Small intestine (tissue), 7 donors: ENCODE measurements around the gene TCF7. TPM values are rescaled to one million over a fixed set of nuclear protein-coding genes. Genes with fewer than 3 reads are reported as not detected.
A peak's percentile ranks its signal among the peaks of the same experiment; 100 is the strongest.

Source experiments
- DNase-seq, 2 donors: peaks; one replicate each; pipeline versions ENCODE4 v3.0.0 to v3.0.0-alpha.2; 2013
- FAIRE-seq: peaks from 2 replicates; lab custom pipeline; 2012; peaks lifted over from hg19 to GRCh38; lab: Jason Lieb, UNC
- H3K27ac ChIP-seq, 3 donors: one replicate each; pipeline ENCODE4 v1.5.1; 2013; ENCODE audit warnings: low read length in 2 of 3, mild to moderate bottlenecking in 2 of 3, control low read depth in 1 of 3, inconsistent platforms in 1 of 3, low read depth in 1 of 3, moderate library complexity in 1 of 3
- H3K27me3 ChIP-seq, 3 donors: one replicate each; pipeline ENCODE4 v1.6.1; 2013; ENCODE audit warnings: low read length in 3 of 3, inconsistent platforms in 1 of 3; ENCODE audit not compliant: control insufficient read depth in 3 of 3, insufficient read depth in 3 of 3
- H3K36me3 ChIP-seq, 3 donors: one replicate each; pipeline ENCODE4 v1.6.1; 2013; ENCODE audit warnings: low read length in 3 of 3, inconsistent platforms in 1 of 3, low read depth in 1 of 3, mild to moderate bottlenecking in 1 of 3, moderate library complexity in 1 of 3; ENCODE audit not compliant: control insufficient read depth in 3 of 3, insufficient read depth in 2 of 3
- H3K4me1 ChIP-seq, 3 donors: one replicate each; pipeline ENCODE4 v1.6.1; 2013; ENCODE audit warnings: low read length in 2 of 3, inconsistent platforms in 1 of 3, low read depth in 1 of 3, mild to moderate bottlenecking in 1 of 3, moderate library complexity in 1 of 3; ENCODE audit not compliant: control insufficient read depth in 3 of 3, insufficient read depth in 2 of 3
- H3K4me3 ChIP-seq, 3 donors: one replicate each; pipeline ENCODE4 v1.5.1; 2013; ENCODE audit warnings: low read length in 3 of 3, control low read depth in 1 of 3, inconsistent platforms in 1 of 3, low read depth in 1 of 3, mild to moderate bottlenecking in 1 of 3, moderate library complexity in 1 of 3
- H3K9me3 ChIP-seq, 2 donors: one replicate each; pipeline ENCODE4 v1.6.1; 2013; ENCODE audit warnings: low read depth in 1 of 2, low read length in 1 of 2; ENCODE audit not compliant: control insufficient read depth in 2 of 2, insufficient read depth in 1 of 2
- WGBS, 3 donors: extraction: QIAGEN DNeasy Blood & Tissue Kit; methylation state at CpG; one replicate each; pipeline ENCODE4 v1.1.7; 2013; 5-methylcytosine and 5-hydroxymethylcytosine counted together
- polyA plus RNA-seq, 4 donors: library from polyadenylated mRNA; stranded (reverse) in 3 of 4; unstranded in 1 of 4; fragments of 200-250 nt in 3 of 4; fragments of 120-200 nt in 1 of 4; gene quantifications; one replicate each; pipeline versions ENCODE4 v1.2.1 to v1.2.3, GENCODE V29; 2013
- donor health status: healthy with polysubstance abuse.
- donor health status: control.
- donor health status: control.
- donor health status: Bipolar disorder and iron deficiency.
- donor health status: healthy.

The TCF7 gene
- polyA plus RNA-seq, 4 donors: 9.7 to 13.3 (median 11.4) TPM

GRCh38 chr5:134095293-134095692 is 19.2 kb upstream of the TCF7 start:
- no peaks in the 10 kb centered on the region for H3K27me3 ChIP-seq
- H3K36me3 ChIP-seq: no peaks in the 10 kb centered on the region
- H3K4me3 ChIP-seq: no peak overlapping the region
- WGBS, 3 donors: 66 to 78% (median 76%) methylated on average over 3 of the region's 3 CpGs
- H3K27ac ChIP-seq: no peak overlapping the region
- H3K9me3 ChIP-seq: no peaks in the 10 kb centered on the region
- H3K4me1 ChIP-seq: peaks cover 13 to 73% (median 23%) of the 10 kb centered on the region in 3 donors
- FAIRE-seq: no peak
- DNase-seq: no peak

- Histone ChIP-seq H3K9me3 (no peaks in the 10 kb centered on the region), H3K27me3 (no peaks in the 10 kb centered on the region), H3K27ac (no peak overlapping the region), H3K4me3 (no peak overlapping the region), H3K4me1 (peaks cover 8 to 77% (median 20%) of the 10 kb centered on the region in 3 donors), H3K36me3 (no peaks in the 10 kb centered on the region)
- FAIRE-seq: no peak
- 71 to 95% (median 85%) methylated on average over 14 to 15 of the region's 15 CpGs for WGBS, 3 donors
- DNase-seq: no peak
Observed at GRCh38 chr5:134095887-134096589, 18.4 kb upstream of the TCF7 start.

- DNase-seq (no peak), FAIRE-seq (no peak)
- peak overlapping the region in 1 of 3 donors; percentile 32 for H3K27ac ChIP-seq
- H3K36me3 ChIP-seq: no peaks in the 10 kb centered on the region
- H3K4me1 ChIP-seq: peaks cover 3 to 69% (median 17%) of the 10 kb centered on the region in 3 donors
- no peaks in the 10 kb centered on the region for H3K9me3 ChIP-seq
- WGBS, 3 donors: 78 to 88% (median 86%) methylated on average over 7 of the region's 7 CpGs
- no peak overlapping the region for H3K4me3 ChIP-seq
- H3K27me3 ChIP-seq: no peaks in the 10 kb centered on the region
Observed at GRCh38 chr5:134097211-134097749, 17.2 kb upstream of the TCF7 start.

GRCh38 chr5:134098690-134099089 is 15.8 kb upstream of the TCF7 start:
- no peak for FAIRE-seq
- H3K9me3 ChIP-seq: no peaks in the 10 kb centered on the region
- peak; percentile 87 to 94 for DNase-seq
- H3K27ac ChIP-seq: peak overlapping the region in 2 of 3 donors; percentile 77 to 83
- H3K4me1 ChIP-seq: peaks cover 0 to 62% (median 11%) of the 10 kb centered on the region in 3 donors
- no peaks in the 10 kb centered on the region for H3K36me3 ChIP-seq
- no peaks in the 10 kb centered on the region for H3K27me3 ChIP-seq
- WGBS, 3 donors: 48 to 78% (median 68%) methylated on average over 5 of the region's 5 CpGs
- H3K4me3 ChIP-seq: no peak overlapping the region

- no peak overlapping the region for H3K4me3 ChIP-seq
- DNase-seq (peak in 1 of 2 donors; percentile 46), FAIRE-seq (no peak)
- peaks cover 0 to 60% (median 11%) of the 10 kb centered on the region in 3 donors for H3K4me1 ChIP-seq
- no peaks in the 10 kb centered on the region for H3K27me3 ChIP-seq
- H3K27ac ChIP-seq: peak overlapping the region; percentile 52 to 83 (median 77)
- no peaks in the 10 kb centered on the region for H3K9me3 ChIP-seq
- H3K36me3 ChIP-seq: no peaks in the 10 kb centered on the region
- 58 to 65% (median 59%) methylated on average over 11 of the region's 11 CpGs for WGBS, 3 donors
Observed at GRCh38 chr5:134099288-134099872, 15.1 kb upstream of the TCF7 start.

- WGBS, 3 donors: 85 to 88% (median 87%) methylated on average over 2 of the region's 2 CpGs
- DNase-seq (no peak), FAIRE-seq (no peak)
- H3K27me3 ChIP-seq: no peaks in the 10 kb centered on the region
- H3K4me1 ChIP-seq: peaks cover 0 to 60% (median 11%) of the 10 kb centered on the region in 3 donors
- H3K27ac ChIP-seq: peak overlapping the region; percentile 52 to 83 (median 77)
- no peaks in the 10 kb centered on the region for H3K36me3 ChIP-seq
- no peak overlapping the region for H3K4me3 ChIP-seq
- no peaks in the 10 kb centered on the region for H3K9me3 ChIP-seq
Observed at GRCh38 chr5:134099939-134100282, 14.6 kb upstream of the TCF7 start.

- FAIRE-seq (no peak), DNase-seq (peak; percentile 27 to 45)
Observed at GRCh38 chr5:134100283-134101091, 14.0 kb upstream of the TCF7 start.

More at GRCh38 chr5:134100283-134101091, 14.0 kb upstream of the TCF7 start:
- Histone ChIP-seq H3K9me3 (no peaks in the 10 kb centered on the region), H3K4me3 (no peak overlapping the region), H3K27me3 (no peaks in the 10 kb centered on the region), H3K36me3 (no peaks in the 10 kb centered on the region), H3K27ac (peak overlapping the region; percentile 27 to 83 (median 57)), H3K4me1 (peaks cover 2 to 59% (median 11%) of the 10 kb centered on the region in 3 donors)
- 44 to 47% (median 44%) methylated on average over 10 of the region's 10 CpGs for WGBS, 3 donors
